ENCODE measurements around the gene CNTFR. TPM values are rescaled to one million over a fixed set of nuclear protein-coding genes. Genes with fewer than 3 reads are reported as not detected.
A peak's percentile ranks its signal among the peaks of the same experiment; 100 is the strongest.

Gene CNTFR
- total RNA-seq, 4 donors from 2014 or later, result 41.9 to 81.5 (median 60.4) TPM

DNA sequence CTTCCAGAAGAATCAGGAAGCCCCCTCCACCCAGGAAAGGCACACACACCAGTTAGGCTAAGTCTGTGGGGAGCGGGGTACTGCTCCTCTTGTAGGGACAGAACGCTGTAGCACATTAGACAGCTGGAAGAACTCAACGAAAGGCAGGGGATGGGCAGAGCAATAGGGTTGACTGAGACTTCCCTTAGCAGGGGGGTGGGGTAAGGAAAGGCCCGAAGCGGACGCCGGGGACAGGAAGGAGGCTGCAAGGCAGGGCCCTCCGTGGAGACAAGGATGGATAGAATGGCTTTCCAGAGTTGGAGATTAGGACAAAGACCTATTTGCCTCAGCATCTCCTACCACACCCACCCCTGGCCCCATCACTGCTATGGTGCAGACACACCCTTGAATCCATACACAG lies 14.3 kb downstream of the CNTFR start:
- ATAC-seq (ENCODE audit: low FRiP score), result no peak
- no peak for DNase-seq (ENCODE audit: low spot score)
- TF ChIP-seq CTCF (IDR thresholded peaks at IDR 0.05), result no peak

- ATAC-seq (ENCODE audit: low FRiP score), result no peak
- no peak for TF ChIP-seq CTCF (IDR thresholded peaks at IDR 0.05)
- DNase-seq (ENCODE audit: low spot score), result no peak
Observed at GRCh38 chr9:34574571-34574970, 15.0 kb downstream of the CNTFR start.

GRCh38 chr9:34573599-34574325 lies 15.8 kb downstream of the CNTFR start:
- no peak for ATAC-seq (ENCODE audit: low FRiP score)
- no peak for DNase-seq (ENCODE audit: low spot score)
- no peak for TF ChIP-seq CTCF (IDR thresholded peaks at IDR 0.05)

DNA sequence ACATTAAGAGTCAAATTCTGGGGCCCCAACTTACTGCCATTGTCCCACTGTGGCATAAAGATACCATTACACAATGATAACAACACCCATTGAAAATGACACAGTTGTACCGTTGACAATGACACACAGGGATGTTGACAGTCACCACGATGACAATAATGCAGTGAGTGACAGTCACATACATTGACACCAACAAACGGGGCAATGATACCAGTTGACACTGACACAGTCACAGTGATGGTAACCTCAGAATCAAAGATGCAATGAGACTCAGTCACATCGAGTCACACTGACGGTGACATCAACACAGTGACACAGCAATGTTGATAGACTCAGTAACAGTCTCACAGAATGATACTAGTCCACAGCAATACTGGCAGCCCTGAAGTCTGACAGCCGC lies 16.9 kb downstream of the CNTFR start:
- no peak for TF ChIP-seq CTCF (IDR thresholded peaks at IDR 0.05)
- no peak for ATAC-seq (ENCODE audit: low FRiP score)
- no peak for DNase-seq (ENCODE audit: low spot score)

- TF ChIP-seq CTCF (IDR thresholded peaks at IDR 0.05), result no peak
- DNase-seq (ENCODE audit: low spot score) (no peak), ATAC-seq (ENCODE audit: low FRiP score) (no peak)
Observed at GRCh38 chr9:34572092-34572491, 17.4 kb downstream of the CNTFR start.

DNA sequence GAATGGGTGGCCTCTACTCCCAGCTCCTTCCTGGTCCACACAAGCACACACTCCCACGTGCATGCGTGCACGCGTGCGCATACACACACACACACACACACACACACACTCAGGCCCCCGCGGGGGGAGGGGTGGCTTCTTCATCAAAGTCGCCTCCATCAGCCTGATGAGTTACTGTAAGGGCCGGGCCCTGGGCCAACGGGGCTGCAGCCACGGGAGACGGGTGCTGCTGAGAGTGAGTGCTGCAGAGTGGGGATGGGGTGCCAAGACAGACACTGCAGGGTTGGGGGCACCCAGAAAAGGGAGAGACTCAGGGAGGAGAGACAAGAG lies 18.1 kb downstream of the CNTFR start:
- TF ChIP-seq CTCF (IDR thresholded peaks at IDR 0.05), result no peak
- DNase-seq (ENCODE audit: low spot score) (no peak), ATAC-seq (ENCODE audit: low FRiP score) (peak; percentile 22)

GRCh38 chr9:34570809-34571480 lies 18.6 kb downstream of the CNTFR start:
- DNase-seq (ENCODE audit: low spot score) (no peak), ATAC-seq (ENCODE audit: low FRiP score) (peak; percentile 9)
- TF ChIP-seq CTCF (IDR thresholded peaks at IDR 0.05), result no peak
